Islet precursor cell (in vitro differentiated cells): ENCODE data around the gene TMEM141.
A peak's percentile ranks its signal among the peaks of the same experiment; 100 is the strongest.
"Not testable (repeated sequence)": the region's sequence is repeated elsewhere in the genome, so short reads cannot be mapped to it uniquely, and the experiment has no call there.

ENCODE experiments used
- DNase-seq: peaks from one replicate; pipeline ENCODE4 v3.0.0-alpha.2; 2018

The TMEM141 gene

GRCh38 chr9:136835932-136836904 lies 45.1 kb downstream of the TMEM141 start:
- DNase-seq = no peak

- DNase-seq = no peak
These were observed 46.2 kb downstream of the TMEM141 start for GRCh38 chr9:136837146-136837855.

- DNase-seq = not testable (repeated sequence)
These were observed 46.7 kb downstream of the TMEM141 start for GRCh38 chr9:136837856-136838277.

GRCh38 chr9:136838314-136839228 lies 47.4 kb downstream of the TMEM141 start:
- DNase-seq = no peak

GRCh38 chr9:136839229-136840139 lies 48.3 kb downstream of the TMEM141 start:
- no peak for DNase-seq

- no peak for DNase-seq
These were observed 49.2 kb downstream of the TMEM141 start for GRCh38 chr9:136840140-136840876.

GRCh38 chr9:136840877-136841645 lies 49.9 kb downstream of the TMEM141 start:
- DNase-seq = no peak

GRCh38 chr9:136841646-136842379 lies 50.7 kb downstream of the TMEM141 start:
- DNase-seq = not testable (repeated sequence)

GRCh38 chr9:136842380-136842948 lies 51.3 kb downstream of the TMEM141 start, which contains the start of gene AJM1:
Gene AJM1, plus strand, starts transcription at chr9:136842478. Its CDS starts 1,937 bp downstream, at chr9:136844415.
- peak; percentile 91 for DNase-seq
